ENCODE data around the gene EIF5A2.

DNA sequence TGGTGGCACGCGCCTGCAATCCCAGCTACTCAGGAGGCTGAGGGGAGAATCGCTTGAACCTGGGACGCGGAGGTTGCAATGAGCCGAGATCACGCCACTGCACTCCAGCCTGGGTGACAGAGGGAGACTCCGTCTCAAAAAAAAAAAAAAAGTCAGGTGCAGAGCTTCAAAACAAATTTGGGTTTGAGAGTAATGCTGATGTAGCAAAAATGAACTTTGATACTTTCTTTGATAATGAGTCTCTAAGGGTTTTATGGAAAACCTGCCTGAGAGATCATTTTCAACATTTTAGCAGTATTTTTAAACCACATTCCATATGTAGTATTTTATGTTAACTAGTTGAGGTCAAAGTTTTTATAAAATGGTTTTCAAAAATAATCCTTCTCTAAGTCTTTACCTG, 14.5 kb downstream of the EIF5A2 start:
- TF ChIP-seq TAF1 (IDR thresholded peaks at IDR 0.05; ENCODE audit: borderline replicate concordance, insufficient read depth, low read length): no peak
- TF ChIP-seq, protein P1, sequence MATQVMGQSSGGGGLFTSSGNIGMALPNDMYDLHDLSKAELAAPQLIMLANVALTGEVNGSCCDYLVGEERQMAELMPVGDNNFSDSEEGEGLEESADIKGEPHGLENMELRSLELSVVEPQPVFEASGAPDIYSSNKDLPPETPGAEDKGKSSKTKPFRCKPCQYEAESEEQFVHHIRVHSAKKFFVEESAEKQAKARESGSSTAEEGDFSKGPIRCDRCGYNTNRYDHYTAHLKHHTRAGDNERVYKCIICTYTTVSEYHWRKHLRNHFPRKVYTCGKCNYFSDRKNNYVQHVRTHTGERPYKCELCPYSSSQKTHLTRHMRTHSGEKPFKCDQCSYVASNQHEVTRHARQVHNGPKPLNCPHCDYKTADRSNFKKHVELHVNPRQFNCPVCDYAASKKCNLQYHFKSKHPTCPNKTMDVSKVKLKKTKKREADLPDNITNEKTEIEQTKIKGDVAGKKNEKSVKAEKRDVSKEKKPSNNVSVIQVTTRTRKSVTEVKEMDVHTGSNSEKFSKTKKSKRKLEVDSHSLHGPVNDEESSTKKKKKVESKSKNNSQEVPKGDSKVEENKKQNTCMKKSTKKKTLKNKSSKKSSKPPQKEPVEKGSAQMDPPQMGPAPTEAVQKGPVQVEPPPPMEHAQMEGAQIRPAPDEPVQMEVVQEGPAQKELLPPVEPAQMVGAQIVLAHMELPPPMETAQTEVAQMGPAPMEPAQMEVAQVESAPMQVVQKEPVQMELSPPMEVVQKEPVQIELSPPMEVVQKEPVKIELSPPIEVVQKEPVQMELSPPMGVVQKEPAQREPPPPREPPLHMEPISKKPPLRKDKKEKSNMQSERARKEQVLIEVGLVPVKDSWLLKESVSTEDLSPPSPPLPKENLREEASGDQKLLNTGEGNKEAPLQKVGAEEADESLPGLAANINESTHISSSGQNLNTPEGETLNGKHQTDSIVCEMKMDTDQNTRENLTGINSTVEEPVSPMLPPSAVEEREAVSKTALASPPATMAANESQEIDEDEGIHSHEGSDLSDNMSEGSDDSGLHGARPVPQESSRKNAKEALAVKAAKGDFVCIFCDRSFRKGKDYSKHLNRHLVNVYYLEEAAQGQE (IDR thresholded peaks at IDR 0.05; ENCODE audit: insufficient read depth in 1 of 2, low read depth in 2 of 2, low read length in 2 of 2): no peak
